Measurements from ENCODE around the gene DCTPP1. TPM values are rescaled to one million over a fixed set of nuclear protein-coding genes. Genes with fewer than 3 reads are reported as not detected.
"Not testable (repeated sequence)": the region's sequence is repeated elsewhere in the genome, so short reads cannot be mapped to it uniquely, and the experiment has no call there.

The DCTPP1 gene
- total and polyA plus RNA-seq, 4 donors = 18.1 to 49.5 (median 35.3) TPM

DNA sequence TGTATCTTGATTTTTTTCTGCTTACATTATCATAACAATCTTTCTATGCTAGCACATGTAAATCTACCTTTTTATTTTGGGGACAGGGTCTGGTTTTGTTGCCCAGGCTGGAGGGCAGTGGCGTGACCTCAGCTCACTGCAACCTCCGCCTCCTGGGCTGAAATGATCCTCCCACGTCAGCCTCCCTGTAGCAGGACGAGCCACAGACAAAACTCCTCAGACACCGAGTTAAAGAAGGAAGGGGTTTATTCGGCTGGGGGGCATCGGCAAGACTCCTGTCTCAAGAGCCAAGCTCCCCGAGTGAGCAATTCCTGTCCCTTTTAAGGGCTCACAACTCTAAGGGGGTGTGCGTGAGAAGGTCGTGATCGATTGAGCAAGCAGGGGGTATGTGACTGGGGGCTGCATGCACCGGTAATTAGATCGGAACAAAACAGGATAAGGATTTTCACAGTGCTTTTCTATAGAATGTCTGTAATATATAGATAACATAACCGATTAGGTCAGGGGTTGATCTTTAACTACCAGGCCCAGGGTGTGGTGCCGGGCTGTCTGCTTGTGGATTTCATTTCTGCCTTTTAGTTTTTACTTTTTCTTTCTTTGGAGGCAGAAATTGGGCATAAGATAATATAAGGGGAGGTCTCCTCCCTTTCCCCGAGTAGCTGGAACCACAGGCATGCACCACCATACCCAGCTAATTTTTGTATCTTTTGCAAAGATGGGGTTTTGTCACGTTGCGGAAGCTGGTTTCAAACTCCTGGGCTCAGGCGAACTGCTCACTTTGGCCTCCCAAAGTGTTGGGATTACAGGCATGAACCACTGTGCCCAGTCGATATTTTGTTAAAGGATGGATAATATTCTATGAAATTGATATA is 23.1 kb upstream of the DCTPP1 start:
- not testable (repeated sequence) for H3K4me3 ChIP-seq (ENCODE audit: low read depth, low read length); H3K36me3 ChIP-seq (ENCODE audit: control insufficient read depth, insufficient read depth, low read length); H3K27me3 ChIP-seq (ENCODE audit: control insufficient read depth, insufficient read depth, low read length); H3K9me3 ChIP-seq (ENCODE audit: control insufficient read depth, insufficient read depth, low read length); H3K4me1 ChIP-seq (ENCODE audit: control insufficient read depth, insufficient read depth, low read length); H3K27ac ChIP-seq (ENCODE audit: low read depth, low read length); DNase-seq (ENCODE audit: low read depth in 4 of 6, low spot score in 6 of 6)
- 85% methylated on average over 5 of the region's 20 CpGs for WGBS (ENCODE audit: insufficient coverage)

DNA sequence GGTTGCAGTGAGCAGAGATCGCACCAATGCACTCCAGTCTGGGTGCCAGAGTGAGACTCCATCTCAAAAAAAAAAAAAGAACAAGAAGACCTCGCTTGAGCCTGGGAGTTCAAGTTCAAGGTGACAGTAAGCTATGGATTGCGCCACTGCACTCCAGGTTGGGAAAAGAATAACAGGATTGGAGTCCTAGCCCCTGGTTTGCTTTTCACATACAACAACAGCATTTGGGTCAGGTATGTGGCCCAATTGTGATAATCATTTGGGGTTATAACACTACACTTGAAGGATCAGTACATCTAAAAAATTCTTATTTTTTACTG is 19.2 kb upstream of the DCTPP1 start:
- no peak for DNase-seq (ENCODE audit: low read depth in 4 of 6, low spot score in 6 of 6)
- Histone ChIP-seq H3K9me3 (ENCODE audit: control insufficient read depth, insufficient read depth, low read length) (no peaks in the 10 kb centered on the region), H3K4me3 (ENCODE audit: low read depth, low read length) (no peak overlapping the region), H3K36me3 (ENCODE audit: control insufficient read depth, insufficient read depth, low read length) (peaks cover 4% of the 10 kb centered on the region), H3K27ac (ENCODE audit: low read depth, low read length) (no peak overlapping the region), H3K27me3 (ENCODE audit: control insufficient read depth, insufficient read depth, low read length) (no peaks in the 10 kb centered on the region), H3K4me1 (ENCODE audit: control insufficient read depth, insufficient read depth, low read length) (peaks cover 18% of the 10 kb centered on the region)
- WGBS (ENCODE audit: insufficient coverage) = 100% methylated on average over 1 of the region's 3 CpGs

- DNase-seq (ENCODE audit: low read depth in 4 of 6, low spot score in 6 of 6) = no peak
- H3K4me1 ChIP-seq (ENCODE audit: control insufficient read depth, insufficient read depth, low read length) = peaks cover 20% of the 10 kb centered on the region
- H3K27ac ChIP-seq (ENCODE audit: low read depth, low read length) = no peak overlapping the region
- no peak overlapping the region for H3K4me3 ChIP-seq (ENCODE audit: low read depth, low read length)
- no peaks in the 10 kb centered on the region for H3K27me3 ChIP-seq (ENCODE audit: control insufficient read depth, insufficient read depth, low read length)
- peaks cover 8% of the 10 kb centered on the region for H3K36me3 ChIP-seq (ENCODE audit: control insufficient read depth, insufficient read depth, low read length)
- peaks cover 2% of the 10 kb centered on the region for H3K9me3 ChIP-seq (ENCODE audit: control insufficient read depth, insufficient read depth, low read length)
- WGBS (ENCODE audit: insufficient coverage) = 87% methylated on average over 6 of the region's 12 CpGs
Measured at GRCh38 chr16:30447512-30448226, 17.8 kb upstream of the DCTPP1 start.

DNA sequence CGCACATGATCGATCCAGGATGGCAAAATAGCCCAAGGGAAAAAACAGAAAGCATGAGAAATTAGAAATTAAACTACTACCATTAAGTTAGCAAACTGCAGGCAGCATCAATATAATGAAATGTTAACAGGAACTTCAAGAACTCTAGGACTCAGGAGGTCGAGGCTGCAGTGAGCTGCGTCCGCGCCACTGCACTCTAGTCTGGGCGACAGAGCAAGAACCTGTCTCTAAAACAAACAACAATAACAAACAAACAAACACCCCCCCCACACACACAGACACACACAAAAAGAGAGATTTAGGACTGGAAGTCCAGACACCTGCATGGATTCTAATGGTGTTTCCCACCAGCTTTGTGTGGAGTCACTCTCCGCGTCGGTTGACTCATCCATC is 16.4 kb upstream of the DCTPP1 start:
- no peak for DNase-seq (ENCODE audit: low read depth in 4 of 6, low spot score in 6 of 6)
- H3K27me3 ChIP-seq (ENCODE audit: control insufficient read depth, insufficient read depth, low read length) = no peaks in the 10 kb centered on the region
- WGBS (ENCODE audit: insufficient coverage) = 90% methylated on average over 5 of the region's 10 CpGs
- H3K9me3 ChIP-seq (ENCODE audit: control insufficient read depth, insufficient read depth, low read length) = peaks cover 2% of the 10 kb centered on the region
- peak overlapping the region; percentile 91 for H3K27ac ChIP-seq (ENCODE audit: low read depth, low read length)
- peaks cover 12% of the 10 kb centered on the region for H3K36me3 ChIP-seq (ENCODE audit: control insufficient read depth, insufficient read depth, low read length)
- peak overlapping the region; percentile 77 for H3K4me3 ChIP-seq (ENCODE audit: low read depth, low read length)
- peaks cover 20% of the 10 kb centered on the region for H3K4me1 ChIP-seq (ENCODE audit: control insufficient read depth, insufficient read depth, low read length)

- Histone ChIP-seq H3K4me3 (ENCODE audit: low read depth, low read length) (peak within 1 kb of the TSS; percentile 77), H3K27me3 (ENCODE audit: control insufficient read depth, insufficient read depth, low read length) (no peaks in the 10 kb centered on the region), H3K27ac (ENCODE audit: low read depth, low read length) (peak within 1 kb of the TSS; percentile 91), H3K9me3 (ENCODE audit: control insufficient read depth, insufficient read depth, low read length) (peaks cover 2% of the 10 kb centered on the region), H3K36me3 (ENCODE audit: control insufficient read depth, insufficient read depth, low read length) (peaks cover 12% of the 10 kb centered on the region), H3K4me1 (ENCODE audit: control insufficient read depth, insufficient read depth, low read length) (peaks cover 20% of the 10 kb centered on the region)
- WGBS (ENCODE audit: insufficient coverage) = 0% methylated on average over 56 of the region's 59 CpGs
- peak; percentile 93 to 99 (median 94) for DNase-seq (ENCODE audit: low read depth in 4 of 6, low spot score in 6 of 6)
Measured at GRCh38 chr16:30445408-30446202, 15.8 kb upstream of the DCTPP1 start, which contains the start of gene SEPHS2. Gene SEPHS2, minus strand, starts transcription at chr16:30445874. Its CDS starts 147 bp downstream, at chr16:30445727.

- peaks cover 12% of the 10 kb centered on the region for H3K36me3 ChIP-seq (ENCODE audit: control insufficient read depth, insufficient read depth, low read length)
- peak overlapping the region; percentile 91 for H3K27ac ChIP-seq (ENCODE audit: low read depth, low read length)
- H3K27me3 ChIP-seq (ENCODE audit: control insufficient read depth, insufficient read depth, low read length) = no peaks in the 10 kb centered on the region
- WGBS (ENCODE audit: insufficient coverage) = 41% methylated on average over 11 of the region's 11 CpGs
- H3K4me3 ChIP-seq (ENCODE audit: low read depth, low read length) = peak overlapping the region; percentile 77
- H3K4me1 ChIP-seq (ENCODE audit: control insufficient read depth, insufficient read depth, low read length) = peaks cover 20% of the 10 kb centered on the region
- peaks cover 2% of the 10 kb centered on the region for H3K9me3 ChIP-seq (ENCODE audit: control insufficient read depth, insufficient read depth, low read length)
- no peak for DNase-seq (ENCODE audit: low read depth in 4 of 6, low spot score in 6 of 6)
Measured at GRCh38 chr16:30445149-30445407, 15.2 kb upstream of the DCTPP1 start.

DNA sequence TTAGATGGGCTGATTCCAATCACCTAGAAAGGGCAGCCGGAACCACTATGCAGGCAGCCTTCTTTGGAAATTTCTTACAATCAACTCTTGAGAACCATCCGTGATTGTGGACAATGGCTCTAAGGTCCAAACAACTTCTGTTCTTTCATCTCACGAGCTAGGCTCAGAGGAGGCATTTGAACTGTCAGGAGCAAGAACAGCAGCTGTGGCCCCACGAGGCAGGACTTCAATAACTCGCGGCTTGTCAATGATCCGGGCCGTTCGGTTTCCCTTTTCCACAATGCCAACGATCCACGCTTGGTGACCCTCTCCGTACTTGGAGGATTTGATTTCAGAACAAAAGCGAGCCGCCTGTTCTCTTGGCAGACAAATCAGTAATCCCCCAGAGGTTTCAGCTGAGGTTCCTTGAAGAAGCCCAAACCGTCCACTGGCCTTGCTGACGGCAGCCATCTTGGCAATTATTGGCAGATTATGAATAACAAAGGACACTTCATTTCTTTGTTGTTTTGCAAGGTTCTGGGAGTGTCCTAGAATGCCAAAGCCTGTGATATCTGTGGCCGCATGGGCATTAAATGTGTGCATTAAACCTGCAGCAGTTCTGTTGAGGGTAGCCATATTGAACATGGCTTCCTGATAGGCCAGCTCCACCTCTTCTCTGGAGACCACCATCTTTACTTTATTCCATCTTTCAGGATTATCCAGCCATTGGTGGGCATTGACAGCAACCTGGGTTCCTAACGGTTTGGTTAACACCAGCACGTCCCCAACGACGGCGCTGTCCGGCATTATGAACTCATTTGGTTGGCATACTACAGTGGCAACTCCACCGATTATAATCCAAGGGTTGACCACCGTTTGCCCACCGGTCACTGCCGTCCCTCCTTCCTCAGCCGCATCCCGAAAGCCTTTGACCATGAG is 14.7 kb upstream of the DCTPP1 start:
- DNase-seq (ENCODE audit: low read depth in 4 of 6, low spot score in 6 of 6) = no peak
- Histone ChIP-seq H3K27me3 (ENCODE audit: control insufficient read depth, insufficient read depth, low read length) (no peaks in the 10 kb centered on the region), H3K36me3 (ENCODE audit: control insufficient read depth, insufficient read depth, low read length) (peaks cover 12% of the 10 kb centered on the region), H3K9me3 (ENCODE audit: control insufficient read depth, insufficient read depth, low read length) (peaks cover 2% of the 10 kb centered on the region), H3K4me3 (ENCODE audit: low read depth, low read length) (peak overlapping the region; percentile 77), H3K4me1 (ENCODE audit: control insufficient read depth, insufficient read depth, low read length) (peaks cover 20% of the 10 kb centered on the region), H3K27ac (ENCODE audit: low read depth, low read length) (peak overlapping the region; percentile 91)
- WGBS (ENCODE audit: insufficient coverage) = 92% methylated on average over 29 of the region's 29 CpGs

DNA sequence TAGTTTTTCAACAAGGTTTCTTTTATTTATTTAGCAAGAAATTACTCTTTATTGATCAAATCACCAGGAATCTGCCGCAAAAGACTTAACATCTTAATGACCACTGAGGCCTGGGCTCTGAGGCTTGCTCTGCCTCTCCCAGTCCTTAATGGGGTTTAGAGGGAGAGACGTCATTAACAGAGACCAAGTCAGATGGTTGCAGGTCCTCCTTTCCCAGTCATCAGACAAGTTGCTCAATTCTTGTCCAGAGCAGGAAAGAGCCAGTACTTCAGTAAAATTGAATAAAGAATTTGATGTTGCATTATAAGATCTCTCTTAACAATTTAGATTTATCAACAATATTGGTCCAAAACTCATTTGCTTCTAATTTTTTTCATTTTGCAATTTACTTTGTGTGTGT is 13.8 kb upstream of the DCTPP1 start:
- H3K4me3 ChIP-seq (ENCODE audit: low read depth, low read length) = no peak overlapping the region
- H3K27me3 ChIP-seq (ENCODE audit: control insufficient read depth, insufficient read depth, low read length) = no peaks in the 10 kb centered on the region
- DNase-seq (ENCODE audit: low read depth in 4 of 6, low spot score in 6 of 6) = no peak
- WGBS (ENCODE audit: insufficient coverage) = 60% methylated on average over 1 of the region's 2 CpGs
- peaks cover 2% of the 10 kb centered on the region for H3K9me3 ChIP-seq (ENCODE audit: control insufficient read depth, insufficient read depth, low read length)
- no peak overlapping the region for H3K27ac ChIP-seq (ENCODE audit: low read depth, low read length)
- H3K36me3 ChIP-seq (ENCODE audit: control insufficient read depth, insufficient read depth, low read length) = peaks cover 12% of the 10 kb centered on the region
- peaks cover 20% of the 10 kb centered on the region for H3K4me1 ChIP-seq (ENCODE audit: control insufficient read depth, insufficient read depth, low read length)
